NB4 (cell line): ENCODE measurements around the gene FOXJ1.
"Not testable (repeated sequence)": the region's sequence is repeated elsewhere in the genome, so short reads cannot be mapped to it uniquely, and the experiment has no call there.

Source experiments
- CTCF ChIP-seq: IDR thresholded peaks from one replicate; pipeline ENCODE4 v1.5.1; 2012; ENCODE audit warnings: low read depth, low read length
- MYC ChIP-seq: IDR thresholded peaks from 2 replicates; pipeline ENCODE4 v1.6.1; 2011; ENCODE audit warnings: low read depth, low read length

GRCh38 chr17:76186774-76187173 lies 45.7 kb upstream of the FOXJ1 start:
- TF ChIP-seq CTCF, MYC: not testable (repeated sequence)
